ENCODE measurements around the gene RIN3.

- TF ChIP-seq CTCF (IDR thresholded peaks at IDR 0.05) (no peak), POLR2A (IDR thresholded peaks at IDR 0.05) (no peak)
These were observed 112.5 kb downstream of the RIN3 start for GRCh38 chr14:92626041-92626440.

Measured in testis (tissue), 2 donors.